HL-60 (cell line): ENCODE data around the gene HPGD.

ENCODE experiments used
- DNase-seq, 2 experiments: peaks; one replicate each; pipeline ENCODE4 v3.0.0-alpha.2; 2010 to 2020; ENCODE audit warnings: low read depth in 1 of 2, low spot score in 1 of 2
- H3K27ac ChIP-seq: fragments of 250-450 bp; sonication (Bioruptor Pico); replicated peaks from 2 replicates; pipeline ENCODE4 v1.5.1; 2020; ENCODE audit warnings: mild to moderate bottlenecking, moderate library complexity
- H3K27me3 ChIP-seq: fragments of 250-450 bp; sonication (Bioruptor Pico); 2 replicates; pipeline ENCODE4 v1.5.1; 2021; ENCODE audit warnings: mild to moderate bottlenecking, moderate library complexity; ENCODE audit not compliant: insufficient read depth, poor library complexity, severe bottlenecking
- H3K4me3 ChIP-seq: replicated peaks from 2 replicates; pipeline ENCODE4 v1.5.1; 2011; ENCODE audit warnings: mild to moderate bottlenecking, control low read depth, low read length; ENCODE audit not compliant: insufficient read depth
- CTCF ChIP-seq: IDR thresholded peaks from one replicate; pipeline ENCODE4 v1.5.1; 2011; ENCODE audit warnings: low read length, control low read depth, inconsistent platforms; ENCODE audit not compliant: insufficient read depth
- GABPA ChIP-seq: IDR thresholded peaks from 2 replicates; pipeline ENCODE4 v1.6.1; 2012; ENCODE audit warnings: low read depth
- POLR2AphosphoS5 ChIP-seq: IDR thresholded peaks from 2 replicates; pipeline ENCODE4 v1.6.1; 2012; ENCODE audit warnings: low read depth
- REST ChIP-seq: IDR thresholded peaks from 2 replicates; pipeline ENCODE4 v1.6.1; 2012; ENCODE audit warnings: low read depth; ENCODE audit not compliant: insufficient replicate concordance
- SPI1 ChIP-seq: IDR thresholded peaks from 2 replicates; pipeline ENCODE4 v1.6.1; 2012; ENCODE audit warnings: low read depth, mild to moderate bottlenecking, borderline replicate concordance

HPGD gene

GRCh38 chr4:174464949-174465348 lies 57.3 kb downstream of the HPGD start:
- DNase-seq = peak in 1 of 2 experiments; percentile 9
- TF ChIP-seq SPI1 (peak; percentile 46; the same call in 1 of the 2 replicates), CTCF (no peak), REST (no peak), GABPA (no peak), POLR2AphosphoS5 (no peak)
- no peaks in the 10 kb centered on the region for H3K27me3 ChIP-seq
- no peak overlapping the region for H3K27ac ChIP-seq
- no peak overlapping the region for H3K4me3 ChIP-seq

- H3K27ac ChIP-seq = no peak overlapping the region
- no peaks in the 10 kb centered on the region for H3K27me3 ChIP-seq
- H3K4me3 ChIP-seq = no peak overlapping the region
- TF ChIP-seq SPI1 = no peak
- TF ChIP-seq REST = no peak
- no peak for TF ChIP-seq CTCF
- no peak for TF ChIP-seq GABPA
- TF ChIP-seq POLR2AphosphoS5 = no peak
- DNase-seq = no peak
Observed at GRCh38 chr4:174461466-174462106, 60.7 kb downstream of the HPGD start.

GRCh38 chr4:174460684-174461083 lies 61.6 kb downstream of the HPGD start:
- H3K27me3 ChIP-seq = no peaks in the 10 kb centered on the region
- TF ChIP-seq POLR2AphosphoS5 (no peak), REST (no peak), SPI1 (no peak), GABPA (no peak), CTCF (no peak)
- H3K27ac ChIP-seq = no peak overlapping the region
- DNase-seq = no peak
- no peak overlapping the region for H3K4me3 ChIP-seq
